ENCODE results near the gene MBTD1.

GRCh38 chr17:51203838-51204237 lies 56.0 kb downstream of the MBTD1 start:
- TF ChIP-seq POLR2AphosphoS5 (IDR thresholded peaks at IDR 0.05; ENCODE audit: low read depth) (no peak), CTCF (conservative IDR thresholded peaks at IDR 0.05; ENCODE audit: low read depth in 2 of 2) (no peak), REST (IDR thresholded peaks at IDR 0.05; ENCODE audit: unreplicated experiment) (no peak), EZH2 (IDR thresholded peaks at IDR 0.05; ENCODE audit: low read depth, unreplicated experiment) (no peak), CREB1 (CRISPR knock-in tag; IDR thresholded peaks at IDR 0.05; ENCODE audit: low read depth) (no peak), EZH2phosphoT487 (IDR thresholded peaks at IDR 0.05; ENCODE audit: unreplicated experiment) (no peak), ETS1 (IDR thresholded peaks at IDR 0.05) (no peak), JUNB (IDR thresholded peaks at IDR 0.05; ENCODE audit: unreplicated experiment) (no peak), ZNF331 (CRISPR knock-in tag; IDR thresholded peaks at IDR 0.05; ENCODE audit: low read depth) (no peak), NANOG (IDR thresholded peaks at IDR 0.05; ENCODE audit: borderline replicate concordance) (no peak), STAT1 (IDR thresholded peaks at IDR 0.05; ENCODE audit: unreplicated experiment) (no peak), ZNF462 (CRISPR knock-in tag; IDR thresholded peaks at IDR 0.05) (no peak)
